GM18526 (cell line): ENCODE results near the gene TRIM16.
"Not testable (repeated sequence)": the region's sequence is repeated elsewhere in the genome, so short reads cannot be mapped to it uniquely, and the experiment has no call there.

Experiments
- POLR2A ChIP-seq: IDR thresholded peaks from 3 replicates; pipeline ENCODE4 v1.6.1; 2011; ENCODE audit not compliant: insufficient read length; ENCODE audit errors: extremely low read depth

Gene TRIM16

GRCh38 chr17:15649861-15650421, 34.2 kb downstream of the TRIM16 start:
- TF ChIP-seq POLR2A: no peak

- TF ChIP-seq POLR2A: no peak
Measured at GRCh38 chr17:15648386-15648785, 35.7 kb downstream of the TRIM16 start.

- TF ChIP-seq POLR2A: not testable (repeated sequence)
Measured at GRCh38 chr17:15619331-15620058, 64.6 kb downstream of the TRIM16 start, which contains the start of gene FBXW10B. FBXW10B (minus strand) TSS chr17:15619704; CDS start chr17:15619512, 192 bp downstream.
